ENCODE results near the gene KHDRBS2.

KHDRBS2 gene

GRCh38 chr6:62035952-62036351, 250.1 kb downstream of the KHDRBS2 start:
- no peak for DNase-seq (ENCODE audit: low spot score)

- DNase-seq (ENCODE audit: low spot score), result no peak
These were observed 272.3 kb downstream of the KHDRBS2 start for GRCh38 chr6:62013719-62014118.

- no peak for DNase-seq (ENCODE audit: low spot score)
These were observed 276.6 kb downstream of the KHDRBS2 start for GRCh38 chr6:62009445-62009844.

GRCh38 chr6:61989616-61990015, 296.4 kb downstream of the KHDRBS2 start:
- DNase-seq (ENCODE audit: low spot score), result no peak

- DNase-seq (ENCODE audit: low spot score), result no peak
These were observed 305.4 kb downstream of the KHDRBS2 start for GRCh38 chr6:61980622-61981021.

GRCh38 chr6:61977947-61978346, 308.1 kb downstream of the KHDRBS2 start:
- DNase-seq (ENCODE audit: low spot score), result no peak

- no peak for DNase-seq (ENCODE audit: low spot score)
These were observed 308.9 kb downstream of the KHDRBS2 start for GRCh38 chr6:61977099-61977498.

GRCh38 chr6:61959196-61959595, 326.8 kb downstream of the KHDRBS2 start:
- no peak for DNase-seq (ENCODE audit: low spot score)

- DNase-seq (ENCODE audit: low spot score), result no peak
These were observed 332.2 kb downstream of the KHDRBS2 start for GRCh38 chr6:61953851-61954250.

GRCh38 chr6:61951586-61951985, 334.4 kb downstream of the KHDRBS2 start:
- no peak for DNase-seq (ENCODE audit: low spot score)

- DNase-seq (ENCODE audit: low spot score), result no peak
These were observed 335.2 kb downstream of the KHDRBS2 start for GRCh38 chr6:61950811-61951210.

GRCh38 chr6:61949971-61950370, 336.1 kb downstream of the KHDRBS2 start:
- DNase-seq (ENCODE audit: low spot score), result no peak

- DNase-seq (ENCODE audit: low spot score), result no peak
These were observed 336.9 kb downstream of the KHDRBS2 start for GRCh38 chr6:61949161-61949560.

GRCh38 chr6:61947311-61947947, 338.6 kb downstream of the KHDRBS2 start:
- no peak for DNase-seq (ENCODE audit: low spot score)

GRCh38 chr6:61940919-61941318, 345.1 kb downstream of the KHDRBS2 start:
- no peak for DNase-seq (ENCODE audit: low spot score)

- DNase-seq (ENCODE audit: low spot score), result no peak
These were observed 350.7 kb downstream of the KHDRBS2 start for GRCh38 chr6:61935242-61935846.

- DNase-seq (ENCODE audit: low spot score), result no peak
These were observed 376.5 kb downstream of the KHDRBS2 start for GRCh38 chr6:61909486-61909885.

GRCh38 chr6:61901748-61902147, 384.3 kb downstream of the KHDRBS2 start:
- DNase-seq (ENCODE audit: low spot score), result no peak

- DNase-seq (ENCODE audit: low spot score), result no peak
These were observed 391.5 kb downstream of the KHDRBS2 start for GRCh38 chr6:61894536-61894935.

GRCh38 chr6:61887423-61887822, 398.6 kb downstream of the KHDRBS2 start:
- DNase-seq (ENCODE audit: low spot score), result no peak

GRCh38 chr6:61886608-61887259, 399.3 kb downstream of the KHDRBS2 start:
- DNase-seq (ENCODE audit: low spot score), result no peak

- no peak for DNase-seq (ENCODE audit: low spot score)
These were observed 416.2 kb downstream of the KHDRBS2 start for GRCh38 chr6:61869632-61870400.
